Limb (tissue), 2 donors: ENCODE measurements around the gene PRICKLE3.
"Not testable (repeated sequence)": the region's sequence is repeated elsewhere in the genome, so short reads cannot be mapped to it uniquely, and the experiment has no call there.

ENCODE experiments used
- DNase-seq, 2 donors: peaks; one replicate each; pipeline ENCODE4 v3.0.0-alpha.2; 2016; ENCODE audit errors: extremely low spot score in 2 of 2

Gene PRICKLE3

GRCh38 chrX:49161632-49162031 is 24.5 kb downstream of the PRICKLE3 start:
- DNase-seq, result no peak

- no peak for DNase-seq
Observed at GRCh38 chrX:49160908-49161307, 25.3 kb downstream of the PRICKLE3 start.

- DNase-seq, result no peak
Observed at GRCh38 chrX:49157194-49157593, 29.0 kb downstream of the PRICKLE3 start.

GRCh38 chrX:49155900-49156837 is 30.0 kb downstream of the PRICKLE3 start:
- DNase-seq, result peak; percentile 75 to 90

GRCh38 chrX:49155243-49155899 is 30.8 kb downstream of the PRICKLE3 start:
- DNase-seq, result peak; percentile 5 to 39

GRCh38 chrX:49153467-49153866 is 32.7 kb downstream of the PRICKLE3 start:
- no peak for DNase-seq

- DNase-seq, result not testable (repeated sequence)
Observed at GRCh38 chrX:49149291-49149690, 36.9 kb downstream of the PRICKLE3 start.

- DNase-seq, result not testable (repeated sequence)
Observed at GRCh38 chrX:49148390-49149100, 37.6 kb downstream of the PRICKLE3 start.

- DNase-seq, result no peak
Observed at GRCh38 chrX:49147936-49148335, 38.2 kb downstream of the PRICKLE3 start.

GRCh38 chrX:49147282-49147681 is 38.9 kb downstream of the PRICKLE3 start:
- no peak for DNase-seq

GRCh38 chrX:49143154-49143553 is 43.0 kb downstream of the PRICKLE3 start:
- DNase-seq, result not testable (repeated sequence)

- DNase-seq, result not testable (repeated sequence)
Observed at GRCh38 chrX:49142264-49142663, 43.9 kb downstream of the PRICKLE3 start.

GRCh38 chrX:49139713-49140112 is 46.5 kb downstream of the PRICKLE3 start:
- DNase-seq, result no peak

- DNase-seq, result no peak
Observed at GRCh38 chrX:49137492-49137891, 48.7 kb downstream of the PRICKLE3 start.

- no peak for DNase-seq
Observed at GRCh38 chrX:49133759-49134158, 52.4 kb downstream of the PRICKLE3 start.

- not testable (repeated sequence) for DNase-seq
Observed at GRCh38 chrX:49132275-49132674, 53.9 kb downstream of the PRICKLE3 start.

GRCh38 chrX:49129427-49129826 is 56.7 kb downstream of the PRICKLE3 start:
- DNase-seq, result no peak

GRCh38 chrX:49127742-49128258 is 58.4 kb downstream of the PRICKLE3 start:
- DNase-seq, result not testable (repeated sequence)
